Measurements from ENCODE around the gene CNNM1. TPM values are rescaled to one million over a fixed set of nuclear protein-coding genes. Genes with fewer than 3 reads are reported as not detected.

The CNNM1 gene
- total RNA-seq, 4 donors from 2014 or later = not detected

- intact Hi-C loops (cut with DNase I; ENCODE audit: low total_unique reads) = no loop called here
- DNase-seq = no peak
- H3K4me3 ChIP-seq = no peak overlapping the region
- H3K4me1 ChIP-seq = no peaks in the 10 kb centered on the region
- H3K36me3 ChIP-seq = no peaks in the 10 kb centered on the region
- no peak for ATAC-seq
- no peak overlapping the region for H3K27ac ChIP-seq
- no peaks in the 10 kb centered on the region for H3K9me3 ChIP-seq
- TF ChIP-seq, protein P1, sequence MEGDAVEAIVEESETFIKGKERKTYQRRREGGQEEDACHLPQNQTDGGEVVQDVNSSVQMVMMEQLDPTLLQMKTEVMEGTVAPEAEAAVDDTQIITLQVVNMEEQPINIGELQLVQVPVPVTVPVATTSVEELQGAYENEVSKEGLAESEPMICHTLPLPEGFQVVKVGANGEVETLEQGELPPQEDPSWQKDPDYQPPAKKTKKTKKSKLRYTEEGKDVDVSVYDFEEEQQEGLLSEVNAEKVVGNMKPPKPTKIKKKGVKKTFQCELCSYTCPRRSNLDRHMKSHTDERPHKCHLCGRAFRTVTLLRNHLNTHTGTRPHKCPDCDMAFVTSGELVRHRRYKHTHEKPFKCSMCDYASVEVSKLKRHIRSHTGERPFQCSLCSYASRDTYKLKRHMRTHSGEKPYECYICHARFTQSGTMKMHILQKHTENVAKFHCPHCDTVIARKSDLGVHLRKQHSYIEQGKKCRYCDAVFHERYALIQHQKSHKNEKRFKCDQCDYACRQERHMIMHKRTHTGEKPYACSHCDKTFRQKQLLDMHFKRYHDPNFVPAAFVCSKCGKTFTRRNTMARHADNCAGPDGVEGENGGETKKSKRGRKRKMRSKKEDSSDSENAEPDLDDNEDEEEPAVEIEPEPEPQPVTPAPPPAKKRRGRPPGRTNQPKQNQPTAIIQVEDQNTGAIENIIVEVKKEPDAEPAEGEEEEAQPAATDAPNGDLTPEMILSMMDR (IDR thresholded peaks at IDR 0.05 in 4 of 5, conservative IDR thresholded peaks at IDR 0.05 in 1 of 5) = no peak
- no peak for TF ChIP-seq POLR2A (IDR thresholded peaks at IDR 0.05)
- in situ Hi-C loops (cut with MboI; ENCODE audit: low sequenced_read_pairs in 4 of 4) = no loop called here
- no peaks in the 10 kb centered on the region for H3K27me3 ChIP-seq
These were observed 24.3 kb upstream of the CNNM1 start for GRCh38 chr10:99304862-99305229.

DNA sequence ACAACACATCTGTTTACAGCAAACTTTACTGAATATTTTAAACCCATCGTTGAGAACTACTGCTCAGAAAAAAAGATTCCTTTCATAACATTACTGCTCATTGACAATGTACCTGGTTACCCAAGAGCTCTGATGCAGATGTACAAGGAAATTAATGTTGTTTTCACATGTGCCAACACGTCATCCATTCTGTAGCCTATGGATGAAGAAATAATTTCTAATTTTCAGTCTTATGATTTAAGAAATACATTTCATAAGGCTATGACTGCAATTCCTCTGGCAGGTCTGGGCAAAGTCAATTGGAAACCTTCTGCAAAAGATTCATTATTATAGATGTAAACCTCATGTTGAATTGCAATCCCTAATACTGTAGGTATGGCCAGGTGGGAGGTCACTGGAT is 16.7 kb upstream of the CNNM1 start:
- DNase-seq (no peak), ATAC-seq (no peak)
- no peak for TF ChIP-seq POLR2A (IDR thresholded peaks at IDR 0.05)
- TF ChIP-seq, protein P1 (IDR thresholded peaks at IDR 0.05 in 4 of 5, conservative IDR thresholded peaks at IDR 0.05 in 1 of 5) = no peak
- intact Hi-C loops (cut with DNase I; ENCODE audit: low total_unique reads) = no loop called here
- Histone ChIP-seq H3K36me3 (no peaks in the 10 kb centered on the region), H3K27ac (no peak overlapping the region), H3K9me3 (no peaks in the 10 kb centered on the region), H3K4me3 (no peak overlapping the region), H3K4me1 (no peaks in the 10 kb centered on the region), H3K27me3 (no peaks in the 10 kb centered on the region)
- in situ Hi-C loops (cut with MboI; ENCODE audit: low sequenced_read_pairs in 4 of 4) = no loop called here

- Histone ChIP-seq H3K27ac (no peak overlapping the region), H3K36me3 (no peaks in the 10 kb centered on the region), H3K27me3 (no peaks in the 10 kb centered on the region), H3K4me1 (no peaks in the 10 kb centered on the region), H3K4me3 (no peak overlapping the region), H3K9me3 (no peaks in the 10 kb centered on the region)
- DNase-seq (no peak), ATAC-seq (no peak)
- intact Hi-C loops (cut with DNase I; ENCODE audit: low total_unique reads) (no loop called here), in situ Hi-C loops (cut with MboI; ENCODE audit: low sequenced_read_pairs in 4 of 4) (no loop called here)
- no peak for TF ChIP-seq POLR2A (IDR thresholded peaks at IDR 0.05)
- TF ChIP-seq, protein P1 (IDR thresholded peaks at IDR 0.05 in 4 of 5, conservative IDR thresholded peaks at IDR 0.05 in 1 of 5) = no peak
These were observed 13.3 kb upstream of the CNNM1 start for GRCh38 chr10:99315853-99316252.

DNA sequence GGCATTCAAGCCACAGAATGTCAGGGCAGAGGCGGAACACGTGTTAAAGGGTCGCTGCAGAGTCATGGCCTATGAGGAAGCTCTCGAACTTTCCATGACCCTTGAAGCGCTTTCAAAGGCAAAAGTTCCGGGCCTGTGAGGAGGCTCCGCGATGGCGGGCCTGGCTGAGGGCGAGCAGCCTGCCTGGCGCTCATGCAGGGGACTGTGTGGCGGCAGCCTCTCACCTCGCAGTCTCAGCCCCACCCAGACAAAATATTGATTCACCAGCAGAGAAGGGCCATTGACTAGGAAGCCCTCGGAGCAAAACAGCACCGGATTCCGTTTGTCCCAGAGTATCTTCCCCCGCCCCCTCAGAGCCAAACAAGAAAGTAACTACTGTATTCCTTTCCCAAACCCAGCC is 12.8 kb upstream of the CNNM1 start:
- in situ Hi-C loops (cut with MboI; ENCODE audit: low sequenced_read_pairs in 4 of 4) (no loop called here), intact Hi-C loops (cut with DNase I; ENCODE audit: low total_unique reads) (no loop called here)
- ATAC-seq = no peak
- no peak overlapping the region for H3K27ac ChIP-seq
- H3K36me3 ChIP-seq = no peaks in the 10 kb centered on the region
- H3K9me3 ChIP-seq = no peaks in the 10 kb centered on the region
- H3K27me3 ChIP-seq = no peaks in the 10 kb centered on the region
- no peak for DNase-seq
- TF ChIP-seq, protein P1 (IDR thresholded peaks at IDR 0.05 in 4 of 5, conservative IDR thresholded peaks at IDR 0.05 in 1 of 5) = no peak
- TF ChIP-seq POLR2A (IDR thresholded peaks at IDR 0.05) = no peak
- H3K4me1 ChIP-seq = no peaks in the 10 kb centered on the region
- no peak overlapping the region for H3K4me3 ChIP-seq

- no peaks in the 10 kb centered on the region for H3K9me3 ChIP-seq
- no peaks in the 10 kb centered on the region for H3K36me3 ChIP-seq
- no peak for TF ChIP-seq POLR2A (IDR thresholded peaks at IDR 0.05)
- TF ChIP-seq, protein P1 (IDR thresholded peaks at IDR 0.05 in 4 of 5, conservative IDR thresholded peaks at IDR 0.05 in 1 of 5) = no peak
- ATAC-seq (no peak), DNase-seq (no peak)
- H3K27me3 ChIP-seq = peaks cover 0 to 9% (median 0%) of the 10 kb centered on the region in 3 donors
- intact Hi-C loops (cut with DNase I; ENCODE audit: low total_unique reads) (no loop called here), in situ Hi-C loops (cut with MboI; ENCODE audit: low sequenced_read_pairs in 4 of 4) (no loop called here)
- H3K27ac ChIP-seq = no peak overlapping the region
- H3K4me1 ChIP-seq = no peaks in the 10 kb centered on the region
- H3K4me3 ChIP-seq = no peak overlapping the region
These were observed 11.1 kb upstream of the CNNM1 start for GRCh38 chr10:99318048-99318447.

Data from gastrocnemius medialis (tissue), 4 donors.